NCI-H1105 (cell line): ENCODE measurements around the gene SMAD6.

Experiments used
- DNase-seq: peaks from one replicate; lab custom pipeline; 2025; lab: John Stamatoyannopoulos, UW

Gene SMAD6

GRCh38 chr15:66721501-66721937 is 19.5 kb downstream of the SMAD6 start:
- DNase-seq = no peak

GRCh38 chr15:66721954-66722353 is 19.9 kb downstream of the SMAD6 start:
- DNase-seq = no peak

GRCh38 chr15:66722757-66723540 is 20.9 kb downstream of the SMAD6 start:
- DNase-seq = no peak

- DNase-seq = no peak
Observed at GRCh38 chr15:66723826-66724731, 22.0 kb downstream of the SMAD6 start.

- no peak for DNase-seq
Observed at GRCh38 chr15:66724732-66725463, 22.9 kb downstream of the SMAD6 start.

- no peak for DNase-seq
Observed at GRCh38 chr15:66725464-66725785, 23.4 kb downstream of the SMAD6 start.

GRCh38 chr15:66726386-66726785 is 24.4 kb downstream of the SMAD6 start:
- no peak for DNase-seq

- DNase-seq = no peak
Observed at GRCh38 chr15:66729331-66729951, 27.4 kb downstream of the SMAD6 start.

GRCh38 chr15:66730168-66731021 is 28.4 kb downstream of the SMAD6 start:
- DNase-seq = no peak

GRCh38 chr15:66733976-66734375 is 31.9 kb downstream of the SMAD6 start:
- no peak for DNase-seq

GRCh38 chr15:66734961-66735908 is 33.2 kb downstream of the SMAD6 start:
- no peak for DNase-seq

- no peak for DNase-seq
Observed at GRCh38 chr15:66735909-66736305, 33.9 kb downstream of the SMAD6 start.

GRCh38 chr15:66737243-66738010 is 35.4 kb downstream of the SMAD6 start:
- DNase-seq = no peak

- DNase-seq = no peak
Observed at GRCh38 chr15:66738116-66738515, 36.1 kb downstream of the SMAD6 start.

- DNase-seq = no peak
Observed at GRCh38 chr15:66738595-66738994, 36.6 kb downstream of the SMAD6 start.

- no peak for DNase-seq
Observed at GRCh38 chr15:66739287-66739686, 37.3 kb downstream of the SMAD6 start.

GRCh38 chr15:66740802-66741201 is 38.8 kb downstream of the SMAD6 start:
- no peak for DNase-seq

- no peak for DNase-seq
Observed at GRCh38 chr15:66741646-66742045, 39.6 kb downstream of the SMAD6 start.

GRCh38 chr15:66742286-66742685 is 40.2 kb downstream of the SMAD6 start:
- no peak for DNase-seq
